Lower leg skin (tissue), 3 donors: ENCODE results near the gene LYST.

ENCODE experiments used
- POLR2A ChIP-seq, 2 donors: fragments of 450-650 bp; IDR thresholded peaks; one replicate each; pipeline ENCODE4 v1.6.1; 2016 to 2017; ENCODE audit warnings: antibody characterized with exemption in 2 of 2, mild to moderate bottlenecking in 1 of 2, moderate library complexity in 1 of 2
- TF ChIP-seq, protein P1 (sequence below), 3 donors: fragments of 450-650 bp; IDR thresholded peaks; one replicate each; pipeline ENCODE4 v1.5.1; 2016; ENCODE audit warnings: antibody characterized with exemption in 3 of 3, mild to moderate bottlenecking in 3 of 3, moderate library complexity in 2 of 3

DNA sequence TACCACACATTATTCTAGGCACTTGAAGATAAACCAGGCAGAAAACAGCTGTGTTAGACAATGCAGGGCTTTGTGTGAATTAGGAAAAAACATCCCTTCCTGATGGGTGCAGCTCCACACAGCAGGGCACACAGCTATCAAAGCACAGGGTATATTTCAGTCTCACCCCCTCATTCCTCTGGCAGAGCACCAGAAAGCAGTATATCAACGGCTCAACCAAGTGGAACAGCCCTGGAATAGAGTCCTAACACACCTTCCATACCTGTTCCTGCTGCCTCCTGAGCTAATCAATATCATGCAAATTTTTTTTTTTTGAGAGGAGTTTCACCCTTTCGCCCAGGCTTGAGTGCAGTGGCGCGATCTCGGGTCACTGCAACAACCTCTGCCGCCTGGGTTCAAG lies 32.1 kb downstream of the LYST start:
- no peak for TF ChIP-seq POLR2A (IDR thresholded peaks at IDR 0.05)
- TF ChIP-seq, protein P1, sequence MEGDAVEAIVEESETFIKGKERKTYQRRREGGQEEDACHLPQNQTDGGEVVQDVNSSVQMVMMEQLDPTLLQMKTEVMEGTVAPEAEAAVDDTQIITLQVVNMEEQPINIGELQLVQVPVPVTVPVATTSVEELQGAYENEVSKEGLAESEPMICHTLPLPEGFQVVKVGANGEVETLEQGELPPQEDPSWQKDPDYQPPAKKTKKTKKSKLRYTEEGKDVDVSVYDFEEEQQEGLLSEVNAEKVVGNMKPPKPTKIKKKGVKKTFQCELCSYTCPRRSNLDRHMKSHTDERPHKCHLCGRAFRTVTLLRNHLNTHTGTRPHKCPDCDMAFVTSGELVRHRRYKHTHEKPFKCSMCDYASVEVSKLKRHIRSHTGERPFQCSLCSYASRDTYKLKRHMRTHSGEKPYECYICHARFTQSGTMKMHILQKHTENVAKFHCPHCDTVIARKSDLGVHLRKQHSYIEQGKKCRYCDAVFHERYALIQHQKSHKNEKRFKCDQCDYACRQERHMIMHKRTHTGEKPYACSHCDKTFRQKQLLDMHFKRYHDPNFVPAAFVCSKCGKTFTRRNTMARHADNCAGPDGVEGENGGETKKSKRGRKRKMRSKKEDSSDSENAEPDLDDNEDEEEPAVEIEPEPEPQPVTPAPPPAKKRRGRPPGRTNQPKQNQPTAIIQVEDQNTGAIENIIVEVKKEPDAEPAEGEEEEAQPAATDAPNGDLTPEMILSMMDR (IDR thresholded peaks at IDR 0.05): no peak
